Fibroblast of the aortic adventitia (primary cell): Measurements from ENCODE around the gene TMCO2. TPM values are rescaled to one million over a fixed set of nuclear protein-coding genes. Genes with fewer than 3 reads are reported as not detected.

Source experiments
- DNase-seq: peaks from one replicate; pipeline ENCODE4 v3.0.0-alpha.2; 2010; ENCODE audit warnings: low read depth
- H3K4me3 ChIP-seq: 2 replicates; pipeline ENCODE4 v1.5.1; 2011; ENCODE audit warnings: low read depth, mild to moderate bottlenecking, control low read depth, low read length, moderate library complexity
- total RNA-seq: library from RNA; depleted of rRNA; stranded (reverse); fragments of >200 nt; gene quantifications from 2 replicates; pipeline ENCODE4 v1.2.3, GENCODE V29; 2012; ENCODE audit warnings: low replicate concordance
- TF ChIP-seq, protein P1 (sequence below): IDR thresholded peaks from 2 replicates; pipeline ENCODE4 v1.5.1; 2011; ENCODE audit warnings: mild to moderate bottlenecking, low read length, control low read depth, inconsistent platforms; ENCODE audit not compliant: insufficient read depth

TMCO2 gene
- total RNA-seq, 1 donor = not detected

DNA sequence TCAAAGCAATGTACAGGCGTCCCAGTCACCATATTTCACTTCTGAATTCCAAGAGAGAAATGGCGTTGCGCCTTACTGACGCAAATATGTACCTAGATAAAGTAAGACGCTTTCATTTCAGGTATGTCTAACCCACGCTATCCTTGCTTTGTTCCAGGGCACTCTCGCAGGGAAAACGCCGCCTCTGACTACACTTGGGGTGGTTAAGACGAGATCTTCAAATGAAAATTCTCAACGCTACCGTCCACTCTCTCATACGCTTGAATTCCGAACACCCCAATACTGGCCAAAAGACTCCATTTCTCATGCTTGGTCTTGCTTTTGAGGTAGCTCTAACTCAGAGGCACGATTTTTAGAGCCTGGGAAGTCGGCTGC is 9.6 kb downstream of the TMCO2 start:
- TF ChIP-seq, protein P1, sequence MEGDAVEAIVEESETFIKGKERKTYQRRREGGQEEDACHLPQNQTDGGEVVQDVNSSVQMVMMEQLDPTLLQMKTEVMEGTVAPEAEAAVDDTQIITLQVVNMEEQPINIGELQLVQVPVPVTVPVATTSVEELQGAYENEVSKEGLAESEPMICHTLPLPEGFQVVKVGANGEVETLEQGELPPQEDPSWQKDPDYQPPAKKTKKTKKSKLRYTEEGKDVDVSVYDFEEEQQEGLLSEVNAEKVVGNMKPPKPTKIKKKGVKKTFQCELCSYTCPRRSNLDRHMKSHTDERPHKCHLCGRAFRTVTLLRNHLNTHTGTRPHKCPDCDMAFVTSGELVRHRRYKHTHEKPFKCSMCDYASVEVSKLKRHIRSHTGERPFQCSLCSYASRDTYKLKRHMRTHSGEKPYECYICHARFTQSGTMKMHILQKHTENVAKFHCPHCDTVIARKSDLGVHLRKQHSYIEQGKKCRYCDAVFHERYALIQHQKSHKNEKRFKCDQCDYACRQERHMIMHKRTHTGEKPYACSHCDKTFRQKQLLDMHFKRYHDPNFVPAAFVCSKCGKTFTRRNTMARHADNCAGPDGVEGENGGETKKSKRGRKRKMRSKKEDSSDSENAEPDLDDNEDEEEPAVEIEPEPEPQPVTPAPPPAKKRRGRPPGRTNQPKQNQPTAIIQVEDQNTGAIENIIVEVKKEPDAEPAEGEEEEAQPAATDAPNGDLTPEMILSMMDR = no peak
- no peak for DNase-seq
- H3K4me3 ChIP-seq = peak overlapping the region; percentile 82

DNA sequence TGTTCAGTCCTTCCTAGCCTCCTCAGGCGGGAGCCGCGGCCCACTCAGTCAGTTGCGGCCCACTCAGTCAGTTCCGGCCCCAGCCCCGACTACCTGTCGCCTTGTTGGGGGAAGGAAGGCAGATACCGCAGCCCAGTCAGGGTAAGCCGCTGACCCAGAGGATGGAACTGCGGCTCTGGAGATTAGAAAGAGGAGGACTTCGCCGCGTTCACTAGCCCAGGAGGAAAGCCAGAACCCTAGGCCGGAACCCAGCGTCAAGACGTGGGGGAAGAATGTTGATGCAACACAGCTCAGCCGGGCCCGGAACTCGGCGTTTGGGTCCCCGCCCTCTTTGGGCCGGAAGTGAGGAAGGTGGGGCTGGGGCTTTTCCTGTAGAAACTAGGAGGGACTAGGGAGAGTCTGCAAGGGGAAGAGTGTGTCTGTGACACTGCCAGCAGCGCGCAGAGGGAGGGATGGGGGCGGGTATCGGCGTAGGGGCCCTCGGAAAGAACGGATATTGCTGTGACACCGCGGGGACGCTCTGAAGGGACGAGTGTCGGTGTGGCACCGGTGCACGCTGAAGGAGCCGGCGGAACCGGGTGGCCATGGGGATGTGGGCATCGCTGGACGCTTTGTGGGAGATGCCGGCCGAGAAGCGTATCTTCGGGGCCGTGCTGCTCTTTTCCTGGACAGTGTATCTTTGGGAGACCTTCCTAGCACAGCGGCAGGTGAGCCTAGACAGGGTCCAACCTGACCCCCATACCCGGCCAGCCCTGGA is 10.1 kb downstream of the TMCO2 start, which contains the start of gene ZMPSTE24:
ZMPSTE24 (plus strand) TSS at position 549 of the 757 bp plus-strand sequence; CDS start at position 585, 36 bp downstream.
- peak within 1 kb of the TSS; percentile 82 for H3K4me3 ChIP-seq
- TF ChIP-seq, protein P1 = no peak
- peak; percentile 98 for DNase-seq

DNA sequence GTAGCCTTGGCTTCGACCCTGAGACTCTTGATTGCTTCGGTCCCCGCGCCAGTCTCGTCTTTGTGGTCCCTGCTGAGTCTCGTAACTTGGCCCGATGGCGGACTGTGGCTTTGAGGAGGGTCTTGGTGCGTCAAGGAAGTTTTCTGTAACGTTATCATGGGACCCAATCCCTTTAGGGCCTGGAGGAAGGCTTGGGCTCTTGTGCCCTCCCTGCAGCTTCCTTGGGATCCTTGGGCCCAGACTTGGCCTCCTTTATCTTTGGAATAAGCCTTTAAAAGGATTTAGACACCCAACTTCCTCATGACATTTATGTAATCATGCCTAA is 10.7 kb downstream of the TMCO2 start:
- TF ChIP-seq, protein P1 = no peak
- peak; percentile 37 for DNase-seq
- H3K4me3 ChIP-seq = peak overlapping the region; percentile 82

DNA sequence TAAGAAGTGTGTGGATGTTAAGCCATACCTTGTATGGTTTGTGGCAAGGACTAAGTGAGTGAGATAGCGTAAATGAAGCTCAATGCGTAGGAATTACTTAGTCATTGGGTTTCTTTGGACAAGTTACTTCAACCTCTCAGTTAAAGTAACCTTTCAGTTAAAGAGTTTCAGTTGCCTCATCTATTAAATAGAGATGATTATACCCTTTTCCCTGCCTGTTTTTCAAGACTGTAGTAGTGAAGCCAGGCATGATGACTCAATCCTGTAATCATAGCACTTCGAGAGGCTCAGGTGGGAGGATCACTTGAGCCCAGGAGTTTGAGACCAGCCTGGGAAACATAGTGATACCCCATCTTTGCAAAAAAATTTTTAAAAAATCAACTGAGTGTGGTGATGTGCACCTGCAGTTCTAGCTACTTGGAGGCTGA is 16.6 kb downstream of the TMCO2 start:
- no peak overlapping the region for H3K4me3 ChIP-seq
- TF ChIP-seq, protein P1 = no peak
- DNase-seq = no peak

DNA sequence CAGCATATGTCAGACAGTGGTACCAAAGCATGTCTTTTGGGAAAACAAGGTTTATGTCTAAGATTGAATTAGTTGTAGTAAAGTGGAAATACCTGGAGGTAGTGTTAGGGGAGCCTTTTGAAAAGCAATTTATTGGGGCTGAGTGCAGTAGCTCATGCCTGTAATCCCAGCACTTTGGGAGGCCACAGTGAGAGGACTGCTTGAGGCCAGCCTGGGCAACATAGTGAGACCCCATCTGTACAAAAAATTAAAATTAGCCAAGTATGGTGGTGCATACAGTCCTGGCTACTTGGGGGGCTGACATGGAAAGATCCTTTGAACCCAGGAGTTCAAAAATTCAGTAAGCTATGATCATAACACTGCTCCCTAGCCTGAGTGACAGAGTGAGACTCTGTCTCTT is 17.6 kb downstream of the TMCO2 start:
- DNase-seq = no peak
- TF ChIP-seq, protein P1 = no peak

DNA sequence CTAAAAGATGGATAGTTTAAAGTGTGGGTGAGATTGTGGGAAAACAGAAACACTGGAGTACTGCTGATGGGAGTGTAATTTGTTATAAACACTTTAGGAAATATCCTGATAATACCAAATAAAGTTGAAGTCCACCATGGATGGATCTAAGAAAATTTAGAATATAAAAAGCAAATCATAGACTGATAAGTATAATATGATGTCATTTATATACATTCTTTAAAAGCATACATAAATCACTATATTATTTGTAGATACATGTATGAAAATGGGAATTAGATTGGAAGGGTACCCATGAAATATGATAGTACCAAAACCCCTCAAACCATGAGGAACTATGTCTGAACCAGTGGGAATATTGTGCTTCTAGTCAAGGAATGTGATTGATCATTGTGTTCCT is 18.2 kb downstream of the TMCO2 start:
- TF ChIP-seq, protein P1 = no peak
- DNase-seq = no peak
- no peak overlapping the region for H3K4me3 ChIP-seq

More for the DNA sequence above, 17.6 kb downstream of the TMCO2 start:
- no peak overlapping the region for H3K4me3 ChIP-seq
